ENCODE data around the gene ZC2HC1B. TPM values are rescaled to one million over a fixed set of nuclear protein-coding genes. Genes with fewer than 3 reads are reported as not detected.

Gene ZC2HC1B
- total and polyA plus RNA-seq, 2 donors (not counting 1 experiment from before 2014, with no cell fraction given): not detected

GRCh38 chr6:143964674-143965081, 100.4 kb downstream of the ZC2HC1B start:
- Histone ChIP-seq H3K4me3 (replicated peaks in 1 of 4; ENCODE audit: control extremely low read depth in 1 of 4, insufficient read depth in 1 of 4, low read depth in 3 of 4, low read length in 4 of 4) (no peak overlapping the region), H3K27me3 (ENCODE audit: control insufficient read depth, insufficient read depth, low read length) (no peaks in the 10 kb centered on the region), H3K27ac (ENCODE audit: insufficient read depth, low read length) (no peak overlapping the region), H3K9me3 (ENCODE audit: control insufficient read depth, insufficient read depth, low read depth, low read length) (no peaks in the 10 kb centered on the region), H4K20me1 (ENCODE audit: control insufficient read depth, extremely low read depth, insufficient read depth, low read length) (no peaks in the 10 kb centered on the region), H3K36me3 (ENCODE audit: control insufficient read depth, insufficient read depth, low read length) (no peaks in the 10 kb centered on the region), H3K9ac (ENCODE audit: insufficient read depth, low read length) (no peak overlapping the region), H3K4me2 (ENCODE audit: extremely low read depth, insufficient read depth, low read length) (no peak overlapping the region), H2AFZ (ENCODE audit: low read length) (no peak overlapping the region), H3K4me1 (ENCODE audit: control insufficient read depth, extremely low read depth, insufficient read depth, low read length) (no peaks in the 10 kb centered on the region), H3K79me2 (ENCODE audit: control insufficient read depth, insufficient read depth, low read length) (no peaks in the 10 kb centered on the region)
- DNase-seq (ENCODE audit: low read depth in 2 of 2): peak in 1 of 2 donors; percentile 55
- no peak for TF ChIP-seq EZH2 (IDR thresholded peaks at IDR 0.05; ENCODE audit: low read length, missing control alignments)
- TF ChIP-seq, protein P1, sequence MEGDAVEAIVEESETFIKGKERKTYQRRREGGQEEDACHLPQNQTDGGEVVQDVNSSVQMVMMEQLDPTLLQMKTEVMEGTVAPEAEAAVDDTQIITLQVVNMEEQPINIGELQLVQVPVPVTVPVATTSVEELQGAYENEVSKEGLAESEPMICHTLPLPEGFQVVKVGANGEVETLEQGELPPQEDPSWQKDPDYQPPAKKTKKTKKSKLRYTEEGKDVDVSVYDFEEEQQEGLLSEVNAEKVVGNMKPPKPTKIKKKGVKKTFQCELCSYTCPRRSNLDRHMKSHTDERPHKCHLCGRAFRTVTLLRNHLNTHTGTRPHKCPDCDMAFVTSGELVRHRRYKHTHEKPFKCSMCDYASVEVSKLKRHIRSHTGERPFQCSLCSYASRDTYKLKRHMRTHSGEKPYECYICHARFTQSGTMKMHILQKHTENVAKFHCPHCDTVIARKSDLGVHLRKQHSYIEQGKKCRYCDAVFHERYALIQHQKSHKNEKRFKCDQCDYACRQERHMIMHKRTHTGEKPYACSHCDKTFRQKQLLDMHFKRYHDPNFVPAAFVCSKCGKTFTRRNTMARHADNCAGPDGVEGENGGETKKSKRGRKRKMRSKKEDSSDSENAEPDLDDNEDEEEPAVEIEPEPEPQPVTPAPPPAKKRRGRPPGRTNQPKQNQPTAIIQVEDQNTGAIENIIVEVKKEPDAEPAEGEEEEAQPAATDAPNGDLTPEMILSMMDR (conservative IDR thresholded peaks at IDR 0.05 in 1 of 2, IDR thresholded peaks at IDR 0.05 in 1 of 2; ENCODE audit: low read depth in 1 of 2, low read length in 2 of 2): no peak

DNA sequence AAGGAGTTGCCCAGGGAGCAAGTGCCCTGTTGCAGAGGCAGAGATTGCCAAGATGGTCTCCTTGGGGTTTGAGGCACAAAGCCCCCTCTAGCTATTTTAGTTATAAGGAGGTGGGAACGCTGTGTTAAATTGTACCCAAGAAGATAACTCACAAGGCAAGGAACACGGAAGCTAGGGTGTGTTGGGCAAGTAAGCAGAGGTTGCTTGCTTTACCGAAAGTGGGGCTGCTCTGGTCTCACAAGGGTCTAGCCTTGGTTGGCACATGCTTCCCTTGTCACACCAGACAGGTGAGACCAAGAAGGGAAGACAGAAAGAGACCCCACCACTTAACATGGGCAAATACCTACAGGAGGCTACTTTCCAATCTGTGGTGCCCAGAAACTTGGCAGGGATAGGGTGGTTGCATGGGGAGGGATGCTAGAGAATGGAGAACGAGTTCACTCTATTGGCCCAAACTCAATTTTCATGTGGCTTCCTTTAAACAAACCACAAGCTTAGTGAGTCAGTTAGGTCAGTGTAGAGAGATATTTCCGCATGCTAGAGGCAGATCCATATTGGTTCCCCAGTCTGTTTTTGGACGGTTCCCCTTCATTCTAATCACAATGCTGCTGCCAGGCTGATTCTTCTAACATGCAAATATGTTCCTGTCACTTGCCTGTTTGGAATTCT, 101.4 kb downstream of the ZC2HC1B start:
- H3K9me3 ChIP-seq (ENCODE audit: control insufficient read depth, insufficient read depth, low read depth, low read length): no peaks in the 10 kb centered on the region
- H3K27me3 ChIP-seq (ENCODE audit: control insufficient read depth, insufficient read depth, low read length): no peaks in the 10 kb centered on the region
- no peak overlapping the region for H3K9ac ChIP-seq (ENCODE audit: insufficient read depth, low read length)
- H3K27ac ChIP-seq (ENCODE audit: insufficient read depth, low read length): no peak overlapping the region
- no peaks in the 10 kb centered on the region for H3K36me3 ChIP-seq (ENCODE audit: control insufficient read depth, insufficient read depth, low read length)
- H3K4me2 ChIP-seq (ENCODE audit: extremely low read depth, insufficient read depth, low read length): no peak overlapping the region
- TF ChIP-seq, protein P1 (conservative IDR thresholded peaks at IDR 0.05 in 1 of 2, IDR thresholded peaks at IDR 0.05 in 1 of 2; ENCODE audit: low read depth in 1 of 2, low read length in 2 of 2): no peak
- TF ChIP-seq EZH2 (IDR thresholded peaks at IDR 0.05; ENCODE audit: low read length, missing control alignments): no peak
- DNase-seq (ENCODE audit: low read depth in 2 of 2): peak; percentile 71 to 83
- no peak overlapping the region for H3K4me3 ChIP-seq (replicated peaks in 1 of 4; ENCODE audit: control extremely low read depth in 1 of 4, insufficient read depth in 1 of 4, low read depth in 3 of 4, low read length in 4 of 4)
- no peaks in the 10 kb centered on the region for H4K20me1 ChIP-seq (ENCODE audit: control insufficient read depth, extremely low read depth, insufficient read depth, low read length)
- no peak overlapping the region for H2AFZ ChIP-seq (ENCODE audit: low read length)
- no peaks in the 10 kb centered on the region for H3K79me2 ChIP-seq (ENCODE audit: control insufficient read depth, insufficient read depth, low read length)
- no peaks in the 10 kb centered on the region for H3K4me1 ChIP-seq (ENCODE audit: control insufficient read depth, extremely low read depth, insufficient read depth, low read length)

DNA sequence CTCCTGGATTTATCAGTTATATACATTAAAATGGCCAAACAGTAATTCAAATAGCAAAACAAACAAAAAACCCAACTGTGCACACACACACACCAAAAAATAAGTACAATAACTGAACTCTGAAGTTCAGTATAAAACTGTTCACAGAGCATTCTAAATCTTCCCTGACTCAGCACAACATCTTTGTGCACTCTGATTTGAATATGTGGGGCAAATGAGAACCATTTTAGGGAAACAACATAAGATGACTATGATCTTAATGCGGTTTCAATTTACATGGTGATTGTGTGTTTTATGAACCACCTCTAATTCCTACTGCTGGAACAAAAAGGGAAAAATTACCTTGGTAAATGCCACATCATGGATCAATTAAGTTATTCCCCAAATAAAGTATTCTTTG, 102.0 kb downstream of the ZC2HC1B start:
- H3K4me1 ChIP-seq (ENCODE audit: control insufficient read depth, extremely low read depth, insufficient read depth, low read length): no peaks in the 10 kb centered on the region
- H3K4me3 ChIP-seq (replicated peaks in 1 of 4; ENCODE audit: control extremely low read depth in 1 of 4, insufficient read depth in 1 of 4, low read depth in 3 of 4, low read length in 4 of 4): no peak overlapping the region
- H3K9ac ChIP-seq (ENCODE audit: insufficient read depth, low read length): no peak overlapping the region
- no peaks in the 10 kb centered on the region for H3K27me3 ChIP-seq (ENCODE audit: control insufficient read depth, insufficient read depth, low read length)
- no peak for TF ChIP-seq EZH2 (IDR thresholded peaks at IDR 0.05; ENCODE audit: low read length, missing control alignments)
- TF ChIP-seq, protein P1 (conservative IDR thresholded peaks at IDR 0.05 in 1 of 2, IDR thresholded peaks at IDR 0.05 in 1 of 2; ENCODE audit: low read depth in 1 of 2, low read length in 2 of 2): no peak
- H3K79me2 ChIP-seq (ENCODE audit: control insufficient read depth, insufficient read depth, low read length): no peaks in the 10 kb centered on the region
- no peak overlapping the region for H3K27ac ChIP-seq (ENCODE audit: insufficient read depth, low read length)
- no peaks in the 10 kb centered on the region for H3K9me3 ChIP-seq (ENCODE audit: control insufficient read depth, insufficient read depth, low read depth, low read length)
- no peaks in the 10 kb centered on the region for H4K20me1 ChIP-seq (ENCODE audit: control insufficient read depth, extremely low read depth, insufficient read depth, low read length)
- no peak overlapping the region for H3K4me2 ChIP-seq (ENCODE audit: extremely low read depth, insufficient read depth, low read length)
- DNase-seq (ENCODE audit: low read depth in 2 of 2): no peak
- H2AFZ ChIP-seq (ENCODE audit: low read length): no peak overlapping the region
- no peaks in the 10 kb centered on the region for H3K36me3 ChIP-seq (ENCODE audit: control insufficient read depth, insufficient read depth, low read length)
